H1 (cell line): Measurements from ENCODE around the gene SSU72. TPM values are rescaled to one million over a fixed set of nuclear protein-coding genes. Genes with fewer than 3 reads are reported as not detected.

Experiments used
- CTCF ChIA-PET: fragments of 300-600 bp; sonication (Branson Sonifier 250); formaldehyde crosslinking; loops from one replicate; lab custom pipeline; 2021; ENCODE audit not compliant: partially characterized antibody; lab: Charles Lee
- POLR2A ChIA-PET: fragments of 300-600 bp; sonication (Branson Sonifier 250); formaldehyde crosslinking; loops from one replicate; lab custom pipeline; 2021; ENCODE audit warnings: inconsistent platforms; ENCODE audit not compliant: partially characterized antibody; lab: Charles Lee
- DNase-seq, 2 experiments: peaks; one replicate each; pipeline versions ENCODE4 v3.0.0 to v3.0.0-alpha.2; 2010 to 2022; ENCODE audit warnings: low spot score in 2 of 2, low read depth in 1 of 2, mixed read lengths in 1 of 2
- FAIRE-seq: peaks from 2 replicates; lab custom pipeline; 2011; peaks lifted over from hg19 to GRCh38; lab: Jason Lieb, UNC
- H2AFZ ChIP-seq: 2 replicates; pipeline ENCODE4 v1.8.1; 2012; ENCODE audit warnings: low read length, inconsistent platforms
- H2AK5ac ChIP-seq: 2 replicates; pipeline ENCODE4 v1.6.1; 2013; ENCODE audit warnings: low read depth, low read length
- H2BK120ac ChIP-seq: replicated peaks from 2 replicates; pipeline ENCODE3; 2013; ENCODE audit warnings: low read depth, low read length, inconsistent platforms
- H2BK12ac ChIP-seq: 2 replicates; pipeline ENCODE4 v1.6.1; 2013; ENCODE audit warnings: low read depth, low read length
- H2BK15ac ChIP-seq: 2 replicates; pipeline ENCODE4 v1.6.1; 2013; ENCODE audit warnings: low read length
- H2BK20ac ChIP-seq: 2 replicates; pipeline ENCODE4 v1.6.1; 2013; ENCODE audit warnings: low read length
- H2BK5ac ChIP-seq: 2 replicates; pipeline ENCODE4 v1.6.1; 2013; ENCODE audit warnings: low read depth, low read length
- H3K14ac ChIP-seq: 2 replicates; pipeline ENCODE4 v1.6.1; 2013; ENCODE audit warnings: inconsistent platforms; ENCODE audit not compliant: insufficient read length
- H3K18ac ChIP-seq: 2 replicates; pipeline ENCODE4 v1.6.1; 2013; ENCODE audit warnings: low read length; ENCODE audit errors: extremely low read depth
- H3K23ac ChIP-seq: 2 replicates; pipeline ENCODE4 v1.6.1; 2013; ENCODE audit warnings: inconsistent platforms; ENCODE audit not compliant: insufficient read length
- H3K23me2 ChIP-seq: 2 replicates; pipeline ENCODE4 v1.6.1; 2013; ENCODE audit warnings: low read depth, low read length
- H3K27ac ChIP-seq: 2 replicates; pipeline ENCODE4 v1.6.1; 2011; ENCODE audit warnings: low read depth, low read length, inconsistent platforms
- H3K27me3 ChIP-seq, 4 experiments: replicated peaks in 1 of 4; 1 replicate in 1 of 4; 2 replicates in 3 of 4; pipeline versions ENCODE4 v1.6.1 to v1.8.1; 2011 to 2013; ENCODE audit warnings: low read length in 3 of 4, mild to moderate bottlenecking in 3 of 4, inconsistent platforms in 2 of 4, mixed read lengths in 2 of 4, moderate library complexity in 1 of 4; ENCODE audit not compliant: control insufficient read depth in 3 of 4, insufficient read depth in 3 of 4; ENCODE audit errors: extremely low read depth in 1 of 4
- H3K36me3 ChIP-seq, 4 experiments: 2 replicates each; pipeline versions ENCODE4 v1.6.1 to v1.8.1; 2011 to 2013; ENCODE audit warnings: mild to moderate bottlenecking in 4 of 4, low read length in 3 of 4, moderate library complexity in 2 of 4, control low read depth in 1 of 4, inconsistent platforms in 1 of 4; ENCODE audit not compliant: insufficient read depth in 4 of 4, control insufficient read depth in 2 of 4
- H3K4ac ChIP-seq: replicated peaks from 2 replicates; pipeline ENCODE3; 2013; ENCODE audit warnings: low read length, low read depth, mixed read lengths, inconsistent platforms; ENCODE audit not compliant: insufficient read length
- H3K4me1 ChIP-seq, 4 experiments: replicated peaks in 1 of 4; 1 replicate in 1 of 4; 2 replicates in 3 of 4; pipeline versions ENCODE4 v1.6.1 to v1.8.1; 2011 to 2013; ENCODE audit warnings: low read length in 3 of 4, inconsistent platforms in 2 of 4, mixed read lengths in 1 of 4; ENCODE audit not compliant: insufficient read depth in 4 of 4, control insufficient read depth in 3 of 4
- H3K4me2 ChIP-seq, 2 experiments: 2 replicates each; pipeline versions ENCODE4 v1.6.1 to v1.8.1; 2011 to 2013; ENCODE audit warnings: low read depth in 2 of 2, low read length in 2 of 2, control low read depth in 1 of 2, inconsistent platforms in 1 of 2, mild to moderate bottlenecking in 1 of 2; ENCODE audit not compliant: insufficient read depth in 1 of 2
- H3K4me3 ChIP-seq, 4 experiments: fragments of 200-600, 300-600 bp in 1 of 4; sonication (generic), shearing (Covaris generic), sonication (Bioruptor Twin) in 1 of 4; 2 replicates each; pipeline versions ENCODE4 v1.5.1 to v1.8.1; 2011 to 2016; ENCODE audit warnings: low read length in 4 of 4, low read depth in 3 of 4, control low read depth in 2 of 4, inconsistent platforms in 2 of 4, mild to moderate bottlenecking in 2 of 4, mixed read lengths in 1 of 4, moderate library complexity in 1 of 4; ENCODE audit not compliant: insufficient read depth in 2 of 4; ENCODE audit errors: extremely low read depth in 1 of 4
- H3K56ac ChIP-seq: replicated peaks from 2 replicates; pipeline ENCODE3; 2013; ENCODE audit warnings: low read depth, mild to moderate bottlenecking, mixed read lengths, low read length, inconsistent platforms; ENCODE audit not compliant: insufficient read length
- H3K79me1 ChIP-seq: 2 replicates; pipeline ENCODE4 v1.6.1; 2013; ENCODE audit warnings: low read depth, low read length, control low read depth
- H3K79me2 ChIP-seq, 2 experiments: 2 replicates each; pipeline versions ENCODE4 v1.6.1 to v1.8.1; 2012 to 2013; ENCODE audit warnings: low read length in 2 of 2, mild to moderate bottlenecking in 2 of 2, inconsistent platforms in 1 of 2; ENCODE audit not compliant: insufficient read depth in 2 of 2, control insufficient read depth in 1 of 2
- H3K9ac ChIP-seq, 4 experiments: replicated peaks in 1 of 4; 1 replicate in 1 of 4; 2 replicates in 3 of 4; pipeline versions ENCODE4 v1.6.1 to v1.8.1; 2011 to 2013; ENCODE audit warnings: low read depth in 3 of 4, low read length in 3 of 4, control low read depth in 2 of 4, mild to moderate bottlenecking in 2 of 4, moderate library complexity in 2 of 4, inconsistent platforms in 1 of 4; ENCODE audit errors: extremely low read depth in 1 of 4
- H3K9me3 ChIP-seq, 2 experiments: 2 replicates each; pipeline versions ENCODE4 v1.6.1 to v1.8.1; 2012 to 2013; ENCODE audit warnings: mild to moderate bottlenecking in 2 of 2, moderate library complexity in 2 of 2, control low read depth in 1 of 2, inconsistent platforms in 1 of 2, low read depth in 1 of 2, low read length in 1 of 2, mixed read lengths in 1 of 2; ENCODE audit not compliant: insufficient read depth in 2 of 2
- H4K20me1 ChIP-seq, 2 experiments: replicated peaks in 1 of 2; 2 replicates each; pipeline versions ENCODE3 to v1.8.1; 2011 to 2013; ENCODE audit warnings: inconsistent platforms in 2 of 2, low read length in 2 of 2, mild to moderate bottlenecking in 1 of 2; ENCODE audit not compliant: insufficient read depth in 2 of 2, control insufficient read depth in 1 of 2
- H4K5ac ChIP-seq: 2 replicates; pipeline ENCODE4 v1.6.1; 2013; ENCODE audit warnings: low read length, low read depth, mixed read lengths, inconsistent platforms; ENCODE audit not compliant: insufficient read length
- H4K8ac ChIP-seq: 2 replicates; pipeline ENCODE4 v1.8.0; 2013; ENCODE audit warnings: mild to moderate bottlenecking, moderate library complexity, low read length, inconsistent platforms; ENCODE audit not compliant: insufficient read depth; ENCODE audit errors: extremely low read depth
- H4K91ac ChIP-seq: replicated peaks from 2 replicates; pipeline ENCODE3; 2013; ENCODE audit warnings: low read length, mixed read lengths, inconsistent platforms; ENCODE audit not compliant: insufficient read length
- ZNF274 ChIP-seq: IDR thresholded peaks from 2 replicates; pipeline ENCODE4 v1.7.0; 2012; ENCODE audit warnings: low read length, borderline replicate concordance; ENCODE audit errors: extremely low read depth
- WGBS, 2 experiments: shearing (Covaris generic) in 1 of 2; methylation state at CpG; one replicate each; pipeline versions ENCODE4 v1.1.6 to v1.1.7; 2013 to 2015; ENCODE audit warnings: low lambda C conversion rate in 2 of 2, mixed read lengths in 2 of 2, inconsistent platforms in 1 of 2, low coverage in 1 of 2, missing lambda C conversion rate in 1 of 2; ENCODE audit not compliant: insufficient replicate concordance in 2 of 2, insufficient coverage in 1 of 2, insufficient read length in 1 of 2; ENCODE audit errors: extremely low coverage in 1 of 2, missing lambda C conversion rate in 1 of 2; 5-methylcytosine and 5-hydroxymethylcytosine counted together
- polyA plus RNA-seq, 7 experiments: library from polyadenylated mRNA; depleted of rRNA in 3 of 7; stranded (reverse) in 5 of 7; unstranded in 2 of 7; fragments of >200 nt in 5 of 7; fragments of 200-250 nt in 2 of 7; gene quantifications; 1 replicate in 5 of 7; 2 replicates in 1 of 7; 4 replicates in 1 of 7; pipeline versions ENCODE4 v1.2.1 to v1.2.3, GENCODE V29; 2011 to 2013; ENCODE audit warnings: missing spikeins in 2 of 7, mixed read lengths in 2 of 7
- total RNA-seq: library from RNA; stranded (reverse); fragmentation: NEBNext Ultra II Directional; extraction: Animal tissue kit (Norgen Biotek cat#: 25700); gene quantifications from 2 replicates; pipeline ENCODE4 v1.2.1, GENCODE V29; 2021

Gene SSU72
- total and polyA plus RNA-seq, 2 of the 8 experiments (the other 6 are each of a cell fraction or from before 2014, with no cell fraction given): 110 to 165 TPM

DNA sequence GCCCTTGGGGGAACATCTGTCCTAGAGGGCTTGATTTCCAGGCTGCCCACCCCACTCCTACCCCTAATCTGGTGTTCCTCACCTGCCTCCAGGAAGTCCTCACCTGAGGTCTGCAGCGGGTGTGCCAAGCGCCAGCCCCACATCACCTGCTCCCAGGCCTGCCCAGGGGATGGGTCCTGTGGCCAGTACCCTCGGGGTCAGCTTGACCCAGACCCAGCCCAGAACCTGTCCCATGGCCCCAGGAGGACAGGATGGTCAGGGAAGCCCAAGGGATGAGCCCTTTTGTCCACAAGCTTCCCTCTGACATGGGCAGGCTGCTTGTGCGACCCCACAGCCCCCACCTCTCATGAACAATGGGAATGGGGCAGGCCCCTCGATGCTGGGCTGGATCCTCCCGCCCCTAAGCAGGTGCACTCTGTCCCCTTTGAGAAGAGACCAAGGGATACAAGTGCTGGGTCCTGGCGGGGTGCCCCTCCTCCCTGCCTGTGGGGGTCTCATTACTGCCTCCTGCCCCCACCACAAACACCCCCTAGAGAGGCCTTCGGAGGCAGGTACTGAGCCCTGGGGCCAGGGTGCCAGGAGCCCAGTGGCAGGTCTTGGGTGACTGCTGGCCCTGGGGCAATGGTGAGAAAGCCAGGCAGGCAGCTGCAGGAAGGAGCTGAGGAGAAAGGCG lies 43.9 kb upstream of the SSU72 start:
- Histone ChIP-seq H4K5ac (no peak overlapping the region), H2BK12ac (no peak overlapping the region), H3K36me3 (no peaks in the 10 kb centered on the region), H3K27me3 (no peaks in the 10 kb centered on the region; a peak in 1 of 7 replicates), H3K4ac (no peak overlapping the region), H3K27ac (no peak overlapping the region), H4K91ac (no peak overlapping the region), H3K23ac (no peak overlapping the region), H2BK120ac (no peak overlapping the region), H3K9me3 (no peaks in the 10 kb centered on the region), H4K20me1 (peaks cover 6 to 25% of the 10 kb centered on the region in 2 experiments), H3K4me1 (peaks cover 0 to 13% (median 5%) of the 10 kb centered on the region in 4 experiments; a peak in 5 of 7 replicates), H4K8ac (no peak overlapping the region), H3K18ac (no peak overlapping the region), H2BK20ac (no peak overlapping the region), H3K56ac (no peak overlapping the region), H3K14ac (no peak overlapping the region), H2AFZ (no peak overlapping the region), H3K79me2 (peaks cover 0 to 11% of the 10 kb centered on the region in 2 experiments; a peak in 2 of 4 replicates), H3K23me2 (peaks cover 6% of the 10 kb centered on the region; the same call in 1 of the 2 replicates), H3K79me1 (peaks cover 3% of the 10 kb centered on the region), H2BK5ac (no peak overlapping the region), H2AK5ac (no peak overlapping the region), H3K4me2 (no peak overlapping the region), H3K9ac (no peak overlapping the region), H2BK15ac (no peak overlapping the region), H3K4me3 (no peak overlapping the region)
- TF ChIP-seq ZNF274: no peak
- FAIRE-seq (no peak), DNase-seq (no peak)
- 86% methylated on average over 8 of the region's 9 CpGs; no CpG with 5 or more reads in 1 of the 2 experiments for WGBS, 2 experiments
- ChIA-PET CTCF (interaction anchor here (0.8 to 3.3 kb wide), 10 partner anchors 11 to 250 kb away, joined by 3 to 21 read pairs (median 5); no protein-coding TSS in a partner anchor), POLR2A (interaction anchor here (1.0 to 2.6 kb wide), 2 partner anchors 8 to 11 kb away, joined by 3 to 11 read pairs; no protein-coding TSS in a partner anchor)
